ENCODE data around the gene RNF181. TPM values are rescaled to one million over a fixed set of nuclear protein-coding genes. Genes with fewer than 3 reads are reported as not detected.

RNF181 gene
- total and polyA plus RNA-seq, 2 of the 13 experiments (the other 11 are each of a cell fraction or from before 2014, with no cell fraction given), result 224 to 578 TPM

- TF ChIP-seq ZNF160 (CRISPR knock-in tag; IDR thresholded peaks at IDR 0.05) (no peak), ZNF484 (CRISPR knock-in tag; IDR thresholded peaks at IDR 0.05; ENCODE audit: borderline replicate concordance, low read depth) (no peak), SOX13 (IDR thresholded peaks at IDR 0.05) (no peak; the same call in 1 of the 2 replicates), SOX13 (CRISPR knock-in tag; conservative IDR thresholded peaks at IDR 0.05 in 1 of 2, IDR thresholded peaks at IDR 0.05 in 1 of 2) (peak; percentile 5 to 84; a peak in 2 of 4 replicates), SKI (IDR thresholded peaks at IDR 0.05; ENCODE audit: partially characterized antibody) (peak; percentile 58), ADNP (CRISPR knock-in tag; IDR thresholded peaks at IDR 0.05) (0 out of 2 replicates have a peak, but pooled peaks have one; percentile 19), GTF3A (CRISPR knock-in tag; conservative IDR thresholded peaks at IDR 0.05) (peak; percentile 80; the same call in 1 of the 2 replicates), PRPF4 (IDR thresholded peaks at IDR 0.05; ENCODE audit: low read depth, low read length, poor library complexity, severe bottlenecking) (no peak), ZNF761 (CRISPR knock-in tag; conservative IDR thresholded peaks at IDR 0.05) (0 out of 2 replicates have a peak, but pooled peaks have one; percentile 28), ZNF800 (CRISPR knock-in tag; IDR thresholded peaks at IDR 0.05) (peak; percentile 83; the same call in 1 of the 2 replicates), ZNF275 (CRISPR knock-in tag; IDR thresholded peaks at IDR 0.05; ENCODE audit: borderline replicate concordance) (0 out of 2 replicates have a peak, but pooled peaks have one; percentile 1), FUBP1 (CRISPR knock-in tag; IDR thresholded peaks at IDR 0.05; ENCODE audit: borderline replicate concordance) (no peak), TBX2 (CRISPR knock-in tag; IDR thresholded peaks at IDR 0.05; ENCODE audit: borderline replicate concordance) (peak; percentile 94), CENPX (CRISPR knock-in tag; IDR thresholded peaks at IDR 0.05) (no peak), HINFP (CRISPR knock-in tag; IDR thresholded peaks at IDR 0.05; ENCODE audit: low read depth) (peak; percentile 16), ZNF615 (CRISPR knock-in tag; IDR thresholded peaks at IDR 0.05; ENCODE audit: borderline replicate concordance) (no peak), ZBTB7B (CRISPR knock-in tag; IDR thresholded peaks at IDR 0.05) (no peak), ZFP90 (CRISPR knock-in tag; IDR thresholded peaks at IDR 0.05; ENCODE audit: borderline replicate concordance) (no peak; the same call in 1 of the 2 replicates)
Observed at GRCh38 chr2:85584857-85585780, 10.4 kb upstream of the RNF181 start (continued).
